ENCODE measurements around the gene FICD. TPM values are rescaled to one million over a fixed set of nuclear protein-coding genes. Genes with fewer than 3 reads are reported as not detected.

FICD gene
- total and polyA plus RNA-seq, 2 of the 13 experiments (the other 11 are each of a cell fraction or from before 2014, with no cell fraction given), result 0.99 to 3.0 TPM

GRCh38 chr12:108567406-108568337 is 52.6 kb downstream of the FICD start:
- DNase-seq (ENCODE audit: low spot score) (no peak), FAIRE-seq (no peak), ATAC-seq (no peak)
- Histone ChIP-seq H2AFZ (ENCODE audit: low read length) (no peak overlapping the region), H3K27ac (ENCODE audit: extremely low read length, insufficient read depth, low read length) (no peak overlapping the region), H3K36me3 (replicated peaks in 1 of 2; ENCODE audit: control insufficient read depth in 1 of 2, insufficient read depth in 2 of 2, low read length in 2 of 2) (peaks cover 20 to 55% of the 10 kb centered on the region in 2 experiments), H3K9ac (ENCODE audit: insufficient read depth, low read depth, low read length) (no peak overlapping the region), H3K9me3 (ENCODE audit: low read length) (no peaks in the 10 kb centered on the region), H3K27me3 (ENCODE audit: control insufficient read depth in 1 of 2, insufficient read depth in 2 of 2, low read length in 2 of 2) (no peaks in the 10 kb centered on the region; a peak in 2 of 5 replicates), H3K4me1 (ENCODE audit: insufficient read depth, low read length) (peaks cover 7% of the 10 kb centered on the region), H3K4me2 (ENCODE audit: low read depth, low read length) (no peak overlapping the region), H3K79me2 (ENCODE audit: insufficient read depth, low read length) (peaks cover 16% of the 10 kb centered on the region), H3K4me3 (replicated peaks in 1 of 3; ENCODE audit: insufficient read depth in 1 of 3, low read depth in 2 of 3, low read length in 3 of 3) (no peak overlapping the region), H4K20me1 (ENCODE audit: insufficient read depth, low read length) (no peaks in the 10 kb centered on the region; the same call in 1 of the 2 replicates)
- in situ Hi-C loops (cut with HindIII; ENCODE audit: extremely low pct_ligation_motif_present, low pct_unique_long_range_greater_than_20kb) (loop anchor here (5.0 to 10.0 kb wide), 2 partner anchors 50 to 237 kb away; no protein-coding TSS in a partner anchor), intact Hi-C loops (cut with micrococcal nuclease; ENCODE audit: unreplicated experiment) (no loop called here)
- BruUV-seq (replicated peaks), result no TSS peak
- WGBS (ENCODE audit: low lambda C conversion rate), result 94% methylated on average over 7 of the region's 7 CpGs
- ChIA-PET POLR2A (no interaction called here), CTCF (ENCODE audit: low intra/inter-chr PET ratio, low total read pairs) (no interaction called here)
- TF ChIP-seq GABPB1 (CRISPR knock-in tag; IDR thresholded peaks at IDR 0.05) (no peak), ZSCAN22 (CRISPR knock-in tag; IDR thresholded peaks at IDR 0.05) (no peak), ATF4 (CRISPR knock-in tag; IDR thresholded peaks at IDR 0.05) (no peak), RNF219 (CRISPR knock-in tag; IDR thresholded peaks at IDR 0.05) (no peak), BRF2 (CRISPR knock-in tag; IDR thresholded peaks at IDR 0.05) (no peak), ZNF317 (CRISPR knock-in tag; IDR thresholded peaks at IDR 0.05) (no peak), PTBP1 (IDR thresholded peaks at IDR 0.05; ENCODE audit: low read depth, low read length, poor library complexity, severe bottlenecking) (no peak), MIXL1 (CRISPR knock-in tag; IDR thresholded peaks at IDR 0.05) (no peak), CEBPZ (IDR thresholded peaks at IDR 0.05; ENCODE audit: low read length) (no peak), MBNL3 (CRISPR knock-in tag; conservative IDR thresholded peaks at IDR 0.05) (no peak), ATRX (CRISPR knock-in tag; IDR thresholded peaks at IDR 0.05; ENCODE audit: borderline replicate concordance) (no peak)

Measured in HepG2 (cell line).